ENCODE results near the gene SHC3. TPM values are rescaled to one million over a fixed set of nuclear protein-coding genes. Genes with fewer than 3 reads are reported as not detected.

Gene SHC3
- 1 to 10 TPM; 1.1 to 4.7 (median 2.5) TPM for total RNA-seq

- no peak for TF ChIP-seq CTCF (IDR thresholded peaks at IDR 0.05; ENCODE audit: low read depth)
These were observed at the start of gene SHC3 for GRCh38 chr9:89177944-89178829. TSS of gene SHC3 (minus strand) at chr9:89178818. CDS start at chr9:89178460, 358 bp downstream.

GRCh38 chr9:89225991-89226471 is 47.4 kb upstream of the SHC3 start:
- no peak for TF ChIP-seq CTCF (IDR thresholded peaks at IDR 0.05; ENCODE audit: low read depth)

- TF ChIP-seq CTCF (IDR thresholded peaks at IDR 0.05; ENCODE audit: low read depth): no peak
These were observed 47.0 kb upstream of the SHC3 start for GRCh38 chr9:89225587-89225986.

GRCh38 chr9:89225036-89225435 is 46.4 kb upstream of the SHC3 start:
- no peak for TF ChIP-seq CTCF (IDR thresholded peaks at IDR 0.05; ENCODE audit: low read depth)

- no peak for TF ChIP-seq CTCF (IDR thresholded peaks at IDR 0.05; ENCODE audit: low read depth)
These were observed 46.0 kb upstream of the SHC3 start for GRCh38 chr9:89224633-89225032.

GRCh38 chr9:89223396-89223977 is 44.9 kb upstream of the SHC3 start:
- no peak for TF ChIP-seq CTCF (IDR thresholded peaks at IDR 0.05; ENCODE audit: low read depth)

- TF ChIP-seq CTCF (IDR thresholded peaks at IDR 0.05; ENCODE audit: low read depth): no peak
These were observed 41.0 kb upstream of the SHC3 start for GRCh38 chr9:89219637-89220036.
